SH-SY5Y (cell line): Measurements from ENCODE around the gene FBN1.

Source experiments
- GATA2 ChIP-seq: IDR thresholded peaks from 2 replicates; pipeline ENCODE4 v1.6.1; 2011; ENCODE audit warnings: mild to moderate bottlenecking, low read depth, low read length
- GATA3 ChIP-seq: IDR thresholded peaks from 2 replicates; pipeline ENCODE4 v1.6.1; 2011; ENCODE audit warnings: low read depth, mild to moderate bottlenecking, low read length, moderate library complexity

DNA sequence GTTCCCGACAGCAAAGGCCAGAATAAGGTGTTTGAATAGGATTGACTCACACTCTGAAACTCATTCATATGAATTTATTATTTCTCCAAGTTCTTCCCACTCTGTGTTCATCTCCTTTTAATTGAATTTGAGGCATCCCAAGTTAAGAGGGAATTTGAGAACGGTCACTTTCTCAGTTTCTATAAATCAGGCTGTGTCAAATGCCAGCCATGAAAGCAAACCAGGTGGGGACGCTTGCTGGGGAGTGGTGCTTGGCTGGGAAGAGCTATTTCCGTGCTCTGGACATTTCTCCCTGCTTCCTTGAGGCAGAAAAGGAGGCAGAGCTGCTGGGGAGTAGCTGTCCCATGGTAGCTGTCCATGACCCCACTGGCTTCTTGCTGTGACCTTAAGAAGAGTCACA, 116.6 kb downstream of the FBN1 start:
- TF ChIP-seq GATA2: no peak
- no peak for TF ChIP-seq GATA3
